GM15510 (cell line): ENCODE results near the gene TMEM252.

Experiments
- POLR2A ChIP-seq: IDR thresholded peaks from 3 replicates; pipeline ENCODE4 v1.6.1; 2011; ENCODE audit warnings: borderline replicate concordance; ENCODE audit not compliant: insufficient read length; ENCODE audit errors: extremely low read depth

TMEM252 gene

DNA sequence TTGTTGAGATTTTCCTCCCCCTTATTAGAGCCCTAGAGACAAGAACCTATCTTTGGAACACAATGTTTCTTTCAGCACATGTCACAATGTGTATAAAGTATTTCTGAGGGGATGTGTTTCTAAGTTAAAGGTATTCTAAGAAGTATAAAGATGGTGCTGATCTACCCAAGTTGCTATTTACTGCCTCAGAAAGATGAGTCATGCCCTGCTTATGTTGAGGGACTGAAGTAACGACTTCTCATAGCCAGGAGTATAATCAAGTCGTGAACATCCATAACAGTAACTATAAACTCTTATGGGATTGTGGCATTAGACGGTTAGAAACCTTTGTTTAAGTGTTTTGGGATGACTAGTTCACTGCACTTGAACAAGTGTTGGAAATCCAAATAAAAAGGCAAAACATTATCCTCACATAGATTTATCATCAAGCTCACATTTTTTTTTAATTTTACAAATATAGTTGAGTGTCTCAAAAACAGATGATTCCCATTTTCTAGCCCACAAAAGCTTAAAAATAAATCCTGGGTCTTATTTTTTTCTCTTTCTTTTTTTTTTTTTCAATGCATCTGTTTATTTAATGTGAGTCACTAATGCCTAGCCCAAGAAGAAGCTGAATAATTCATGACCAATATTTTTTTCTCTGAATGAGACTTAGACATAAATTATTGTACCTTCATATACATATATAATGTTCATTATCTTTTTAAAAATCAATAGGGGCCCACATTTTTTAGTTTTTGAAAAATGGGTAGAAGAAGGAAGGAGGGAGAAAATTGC lies 12.2 kb upstream of the TMEM252 start:
- no peak for TF ChIP-seq POLR2A

GRCh38 chr9:68551191-68551590 lies 10.5 kb upstream of the TMEM252 start:
- no peak for TF ChIP-seq POLR2A

DNA sequence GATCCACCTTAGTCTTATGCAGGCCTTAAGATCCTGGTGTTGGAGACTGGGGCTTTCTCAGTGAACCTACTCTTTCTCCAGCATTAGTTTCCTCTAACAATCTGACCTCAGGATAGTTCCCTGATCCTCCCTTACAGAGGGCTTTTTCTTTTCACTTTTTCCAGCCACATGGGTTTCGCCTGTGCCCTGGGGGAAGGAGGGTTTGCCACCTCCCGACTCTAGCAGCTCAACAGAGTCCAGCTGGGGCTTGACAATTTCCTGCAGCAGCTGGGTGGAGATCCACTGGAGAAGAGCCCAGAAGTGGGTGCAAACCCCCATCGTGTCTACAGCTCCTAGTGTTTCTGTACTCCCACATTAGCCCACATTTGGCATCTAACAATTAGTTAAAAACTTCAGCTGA lies 7.6 kb upstream of the TMEM252 start:
- TF ChIP-seq POLR2A = no peak

DNA sequence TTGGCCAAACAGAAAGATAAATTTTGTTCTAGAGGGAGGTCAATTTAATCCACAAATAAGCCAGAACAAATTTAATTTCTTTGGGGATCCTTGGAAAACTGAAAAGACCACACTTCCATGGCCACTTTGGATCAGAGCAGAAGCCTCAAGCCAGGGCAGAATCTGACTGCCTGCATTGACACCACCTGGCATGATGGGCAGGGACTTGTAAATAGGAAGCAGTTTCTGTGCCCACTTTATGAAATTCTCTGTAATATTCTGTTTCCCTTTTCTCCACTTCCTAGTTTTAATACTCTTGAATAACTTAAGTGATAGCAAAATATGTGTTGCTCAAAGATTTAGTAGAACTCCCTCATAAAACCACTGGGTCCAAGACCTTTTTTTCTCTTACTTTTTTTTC lies 6.7 kb upstream of the TMEM252 start:
- TF ChIP-seq POLR2A = no peak

DNA sequence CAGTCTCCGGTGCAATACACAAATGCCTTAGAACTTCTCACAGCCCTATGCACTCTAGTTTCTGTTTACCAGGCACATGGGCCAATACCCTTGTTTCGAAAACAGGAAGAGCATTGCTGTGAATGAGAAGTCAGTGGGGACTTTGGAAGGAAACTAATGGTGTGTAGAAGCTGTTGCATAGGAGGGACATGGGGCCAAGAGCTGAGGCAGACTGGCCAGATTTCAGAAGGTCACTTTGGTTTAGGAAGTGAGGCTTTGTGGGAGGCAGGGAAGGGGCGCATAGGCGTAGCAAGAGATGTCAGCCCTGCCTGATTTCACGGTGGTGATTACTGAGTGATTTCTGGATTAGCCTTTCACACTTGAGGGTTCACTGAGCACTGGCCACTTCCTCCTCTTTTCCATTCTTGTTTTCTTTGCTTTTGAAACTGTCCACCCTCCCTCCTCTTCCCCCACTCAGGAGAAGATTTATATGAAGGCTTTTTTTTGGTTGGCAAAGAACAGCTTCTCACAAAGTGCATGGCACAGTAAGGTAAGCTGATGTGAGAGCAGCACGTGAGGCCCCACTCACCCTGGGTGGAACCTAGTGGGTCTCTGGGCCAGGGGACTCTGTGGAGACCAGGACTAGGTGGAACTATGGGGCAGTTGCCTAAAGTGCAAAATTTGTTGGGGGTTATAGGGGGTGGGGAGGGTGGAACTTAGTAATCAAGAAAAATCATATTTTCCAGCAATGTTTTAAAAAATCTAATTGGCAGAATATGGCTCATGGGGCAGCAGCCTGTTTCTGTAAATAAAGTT lies 6.1 kb upstream of the TMEM252 start:
- TF ChIP-seq POLR2A = no peak

DNA sequence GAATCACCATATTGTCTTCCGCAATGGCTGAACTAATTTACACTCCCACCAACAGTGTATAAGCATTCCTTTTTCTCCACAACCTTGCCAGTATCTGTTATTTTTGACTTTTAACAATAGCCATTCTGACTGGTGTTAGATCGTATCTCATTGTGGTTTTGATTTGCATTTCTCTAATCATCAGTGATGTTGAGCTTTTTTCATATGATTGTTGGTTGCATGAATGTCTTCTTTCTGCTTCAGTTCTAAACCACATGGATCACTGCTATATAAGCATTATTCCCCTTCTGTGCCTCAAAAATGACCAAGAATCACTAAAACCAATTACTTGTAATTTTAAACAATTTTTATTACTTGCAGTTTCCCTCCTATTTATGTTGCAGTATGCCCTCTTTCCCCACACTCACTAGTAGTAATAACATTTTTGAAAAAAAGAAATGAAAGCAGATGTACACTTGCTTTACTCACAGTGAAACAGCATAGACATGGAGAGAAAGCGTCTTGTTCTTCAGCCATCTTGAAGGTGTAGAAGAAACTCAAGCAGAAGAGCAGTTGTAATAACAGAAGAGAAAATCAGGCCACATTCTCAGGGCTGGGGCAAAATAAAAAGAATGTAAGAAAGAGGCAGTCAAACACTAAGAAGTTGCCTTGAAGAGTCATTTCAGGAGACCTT lies 4.5 kb upstream of the TMEM252 start:
- no peak for TF ChIP-seq POLR2A

GRCh38 chr9:68541568-68541967 lies 885 bp upstream of the TMEM252 start:
- no peak for TF ChIP-seq POLR2A

GRCh38 chr9:68538200-68538599 lies 2.5 kb downstream of the TMEM252 start:
- no peak for TF ChIP-seq POLR2A

DNA sequence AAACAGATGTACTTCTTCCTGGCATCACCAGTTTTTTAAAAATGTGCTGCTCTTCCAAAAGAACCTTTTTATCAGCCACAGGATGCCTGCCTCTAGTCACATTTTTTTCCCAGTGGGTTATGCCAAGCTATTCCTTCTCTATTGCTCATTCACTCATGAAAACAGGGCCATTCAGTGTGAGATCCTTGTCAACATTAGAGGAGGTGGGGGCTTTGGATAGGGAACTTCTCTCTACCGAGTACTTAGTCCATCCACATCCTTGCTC lies 3.1 kb downstream of the TMEM252 start:
- no peak for TF ChIP-seq POLR2A

GRCh38 chr9:68536876-68537615 lies 3.6 kb downstream of the TMEM252 start:
- TF ChIP-seq POLR2A = no peak

- TF ChIP-seq POLR2A = no peak
Measured at GRCh38 chr9:68533678-68534077, 7.0 kb downstream of the TMEM252 start.

DNA sequence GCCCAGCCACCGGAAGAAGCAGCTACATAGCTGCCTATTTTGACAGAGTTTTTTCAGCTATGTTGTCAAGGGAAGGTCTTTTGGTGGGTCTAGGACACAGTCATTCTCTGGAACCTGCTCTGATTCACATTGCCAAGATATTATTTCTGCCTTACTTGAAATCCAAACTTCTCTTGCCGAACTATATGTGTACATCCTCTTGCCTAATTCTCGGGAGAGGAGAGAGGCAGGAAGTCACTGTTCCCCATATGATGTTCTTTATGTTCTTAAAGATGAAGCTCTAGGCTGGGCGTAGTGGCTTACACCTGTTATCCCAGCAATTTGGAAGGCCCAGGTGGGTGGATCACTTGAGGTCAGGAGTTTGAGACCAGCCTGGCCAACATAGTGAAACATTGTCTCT lies 8.6 kb downstream of the TMEM252 start:
- no peak for TF ChIP-seq POLR2A

- no peak for TF ChIP-seq POLR2A
Measured at GRCh38 chr9:68530618-68531017, 10.1 kb downstream of the TMEM252 start.

GRCh38 chr9:68523367-68523936 lies 17.2 kb downstream of the TMEM252 start:
- TF ChIP-seq POLR2A = no peak

- TF ChIP-seq POLR2A = no peak
Measured at GRCh38 chr9:68522954-68523353, 17.7 kb downstream of the TMEM252 start.

- no peak for TF ChIP-seq POLR2A
Measured at GRCh38 chr9:68522131-68522530, 18.6 kb downstream of the TMEM252 start.
